K562 (cell line): ENCODE results near the gene RNF31. TPM values are rescaled to one million over a fixed set of nuclear protein-coding genes. Genes with fewer than 3 reads are reported as not detected.
A peak's percentile ranks its signal among the peaks of the same experiment; 100 is the strongest.

ENCODE experiments used
- ATF3 ChIP-seq, 2 experiments: fragments of 450-650 bp in 1 of 2; sonication (generic) in 1 of 2; formaldehyde crosslinking in 1 of 2; IDR thresholded peaks in 1 of 2; conservative IDR thresholded peaks in 1 of 2; 2 replicates each; pipeline versions ENCODE4 v1.6.1 to v1.8.1; 2016 to 2023; ENCODE audit warnings: mild to moderate bottlenecking in 2 of 2, moderate library complexity in 2 of 2, inconsistent platforms in 1 of 2, missing genetic modification reagents in 1 of 2
- CTBP1 ChIP-seq: fragments of 450-650 bp; IDR thresholded peaks from 2 replicates; pipeline ENCODE4 v1.6.1; 2016; ENCODE audit warnings: borderline replicate concordance
- HEY1 ChIP-seq: fragments of 250-450 bp; sonication (Bioruptor Pico); IDR thresholded peaks from 2 replicates; pipeline ENCODE4 v1.5.0; 2020; ENCODE audit warnings: mild to moderate bottlenecking, moderate library complexity, borderline replicate concordance
- ID3 ChIP-seq, 2 experiments: fragments of 250-450 bp in 1 of 2; fragments of 450-650 bp in 1 of 2; sonication (Bioruptor Pico) in 1 of 2; IDR thresholded peaks; 2 replicates each; pipeline versions ENCODE4 v1.6.1 to v1.8.0; 2016 to 2021; ENCODE audit warnings: mild to moderate bottlenecking in 2 of 2, moderate library complexity in 2 of 2, missing compliant biosample characterization in 1 of 2, missing genetic modification characterization in 1 of 2
- NFATC3 ChIP-seq: fragments of 450-650 bp; IDR thresholded peaks from 2 replicates; pipeline ENCODE4 v1.6.1; 2017; ENCODE audit warnings: mild to moderate bottlenecking
- SIN3B ChIP-seq: fragments of 450-650 bp; IDR thresholded peaks from 2 replicates; pipeline ENCODE4 v1.6.1; 2017; ENCODE audit warnings: low read depth, mild to moderate bottlenecking, moderate library complexity
- SP1 ChIP-seq: sonication (generic); formaldehyde crosslinking; IDR thresholded peaks from 2 replicates; pipeline ENCODE4 v1.8.1; 2022; ENCODE audit warnings: mild to moderate bottlenecking, missing genetic modification reagents
- TFAP4 ChIP-seq: sonication (generic); formaldehyde crosslinking; IDR thresholded peaks from 2 replicates; pipeline ENCODE4 v1.8.0; 2022; ENCODE audit warnings: missing genetic modification reagents, mild to moderate bottlenecking, moderate library complexity, borderline replicate concordance
- TFE3 ChIP-seq: fragments of 450-650 bp; formaldehyde crosslinking; IDR thresholded peaks from 2 replicates; pipeline ENCODE4 v1.4.0; 2020; ENCODE audit warnings: mild to moderate bottlenecking, mixed read lengths
- THRB ChIP-seq: fragments of 450-650 bp; formaldehyde crosslinking; conservative IDR thresholded peaks from 2 replicates; pipeline ENCODE4 v1.4.0; 2022; ENCODE audit warnings: mild to moderate bottlenecking, missing genetic modification characterization
- USF2 ChIP-seq: sonication (generic); formaldehyde crosslinking; IDR thresholded peaks from 2 replicates; pipeline ENCODE4 v1.5.0; 2020; ENCODE audit warnings: missing genetic modification reagents
- ZBTB11 ChIP-seq, 3 experiments: fragments of 200-800 bp in 1 of 3; fragments of 250-450 bp in 1 of 3; fragments of 450-650 bp in 1 of 3; sonication (Bioruptor Pico) in 1 of 3; sonication (Bioruptor generic) in 1 of 3; formaldehyde crosslinking in 1 of 3; IDR thresholded peaks; 2 replicates each; pipeline versions ENCODE4 v1.6.1 to v1.8.0; 2016 to 2022; ENCODE audit warnings: mild to moderate bottlenecking in 2 of 3, missing genetic modification characterization in 2 of 3, missing compliant biosample characterization in 1 of 3, moderate library complexity in 1 of 3
- ZNF12 ChIP-seq: sonication (generic); formaldehyde crosslinking; IDR thresholded peaks from 2 replicates; pipeline ENCODE4 v1.4.0; 2020; ENCODE audit warnings: mild to moderate bottlenecking, missing genetic modification reagents
- ZNF695 ChIP-seq: fragments of 450-650 bp; formaldehyde crosslinking; IDR thresholded peaks from 2 replicates; pipeline ENCODE4 v1.4.0; 2020; ENCODE audit warnings: mild to moderate bottlenecking, moderate library complexity
- polyA plus RNA-seq, 8 experiments: library from polyadenylated mRNA; depleted of rRNA in 4 of 8; stranded (reverse) in 5 of 8; unstranded in 3 of 8; fragments of >200 nt; fragmentation: Nextera tagmentation in 2 of 8; fragmentation: Illumina TruSeq in 1 of 8; extraction: Ambion mirVana in 2 of 8; extraction: Trizol in 1 of 8; gene quantifications; 2 replicates each; pipeline versions ENCODE4 v1.2.1 to v1.2.3, GENCODE V29; 2011 to 2014; ENCODE audit warnings: inconsistent platforms in 1 of 8, missing spikeins in 1 of 8
- total RNA-seq, 7 experiments: library from RNA; depleted of rRNA in 6 of 7; stranded (reverse); fragments of >200 nt in 6 of 7; fragmentation: Illumina TruSeq in 2 of 7; extraction: Trizol in 2 of 7; gene quantifications; 2 replicates each; pipeline versions ENCODE4 v1.2.1 to v1.2.3, GENCODE V29; 2011 to 2021; ENCODE audit warnings: low replicate concordance in 1 of 7

Gene RNF31
- total and polyA plus RNA-seq, 9 of the 15 experiments (the other 6 are each of a cell fraction or from before 2014, with no cell fraction given), result 3.1 to 47.6 (median 19.1) TPM

- TF ChIP-seq TFAP4, result peak; percentile 78
- TF ChIP-seq NFATC3, result no peak
- peak; percentile 96 for TF ChIP-seq CTBP1
- TF ChIP-seq SIN3B, result no peak
- peak; percentile 98 for TF ChIP-seq TFE3 (CRISPR knock-in tag)
- TF ChIP-seq ZBTB11 (CRISPR knock-in tag; IDR thresholded peaks at IDR 0.05), result peak in 1 of 3 experiments; percentile 64; a peak in 2 of 6 replicates
- no peak for TF ChIP-seq ZNF12
- peak; percentile 75 for TF ChIP-seq SP1 (CRISPR knock-in tag)
- TF ChIP-seq THRB (CRISPR knock-in tag), result no peak
- TF ChIP-seq HEY1 (CRISPR knock-in tag), result no peak
- no peak for TF ChIP-seq ID3 (CRISPR knock-in tag; IDR thresholded peaks at IDR 0.05)
- TF ChIP-seq ID3 (tag; IDR thresholded peaks at IDR 0.05), result peak; percentile 14; the same call in 1 of the 2 replicates
- peak; percentile 94 for TF ChIP-seq USF2 (CRISPR knock-in tag)
- no peak for TF ChIP-seq ATF3 (IDR thresholded peaks at IDR 0.05)
- no peak for TF ChIP-seq ATF3 (CRISPR knock-in tag; conservative IDR thresholded peaks at IDR 0.05)
- no peak for TF ChIP-seq ZNF695
Observed at GRCh38 chr14:24160850-24161804, 13.8 kb downstream of the RNF31 start, which contains the start of gene IRF9 (continued).
